Measurements from ENCODE around the gene ESRP2.

DNA sequence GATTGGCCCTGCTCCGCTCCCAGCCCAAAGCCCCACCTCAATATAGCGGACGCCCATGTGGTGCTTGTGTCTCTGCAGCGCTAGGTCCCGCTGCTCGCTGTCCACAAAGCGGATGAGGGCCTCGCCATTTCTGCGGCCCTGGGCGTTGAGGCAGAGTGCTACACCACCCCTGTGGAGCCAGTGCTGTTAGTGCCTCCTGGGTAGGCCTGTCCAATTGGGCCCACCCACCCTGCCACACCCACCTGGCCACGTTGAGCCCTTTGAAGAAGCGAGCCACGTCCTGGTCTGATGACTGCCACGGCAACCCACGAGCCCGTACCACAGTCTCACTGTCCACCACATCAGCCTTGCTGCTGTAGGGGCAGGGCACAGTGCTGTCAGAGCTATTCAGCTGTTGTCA is 3.6 kb downstream of the ESRP2 start:
- TF ChIP-seq POLR2A (IDR thresholded peaks at IDR 0.05; ENCODE audit: low read length) = no peak
- no peak for TF ChIP-seq GATA1 (IDR thresholded peaks at IDR 0.05; ENCODE audit: low read depth, low read length)
